HTERT RPE-1 (cell line): ENCODE measurements around the gene TOPBP1.
"Not testable (repeated sequence)": the region's sequence is repeated elsewhere in the genome, so short reads cannot be mapped to it uniquely, and the experiment has no call there.

Experiments used
- in situ Hi-C: fragments of 300-500 bp; cut with MboI; formaldehyde crosslinking; loops from 4 replicates; pipeline ENCODE4 v1.14.3; 2020; ENCODE audit warnings: low sequenced_read_pairs

TOPBP1 gene

GRCh38 chr3:133573054-133573628 lies 88.6 kb downstream of the TOPBP1 start:
- in situ Hi-C loops = no loop called here

DNA sequence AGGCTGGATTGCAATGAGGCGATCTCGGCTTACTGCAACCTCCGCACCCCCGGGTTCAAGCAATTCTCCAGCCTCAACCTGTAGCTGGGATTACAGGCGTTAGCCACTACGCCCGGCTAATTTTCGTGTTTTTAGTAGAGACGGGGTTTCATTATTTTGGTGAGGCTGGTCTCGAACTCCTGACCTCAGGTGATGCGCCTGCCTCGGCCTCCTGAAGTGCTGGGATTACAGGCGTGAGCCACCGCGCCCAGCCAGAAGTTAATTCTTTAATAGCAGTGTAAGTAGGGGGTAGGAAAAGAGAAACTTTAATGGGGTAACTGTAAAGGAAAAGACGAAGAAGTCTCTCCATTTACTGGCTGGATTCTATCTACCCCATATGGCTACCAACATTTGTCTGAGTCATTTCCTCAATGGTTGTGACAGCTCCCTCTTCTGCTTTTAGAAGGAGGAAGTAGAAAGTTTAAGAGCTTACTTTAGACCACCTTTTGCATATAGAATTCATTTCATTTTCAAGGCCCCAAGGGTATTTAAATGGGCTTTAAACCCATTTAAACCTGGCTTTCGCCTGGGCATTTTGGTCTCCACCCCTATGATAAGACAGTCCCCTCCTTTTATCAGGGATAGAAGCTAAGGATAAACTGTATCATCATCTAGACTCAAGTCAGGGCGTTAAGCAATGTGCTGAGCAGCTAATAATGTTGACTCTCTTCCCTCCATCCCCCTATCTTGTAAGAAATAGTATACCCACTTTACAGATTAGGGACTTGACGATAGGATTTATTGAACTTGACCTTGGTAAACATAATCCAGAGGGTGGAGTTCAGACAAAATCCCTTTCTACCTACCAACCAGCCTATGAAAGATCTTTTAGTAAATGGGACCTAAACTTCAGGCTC lies 89.3 kb downstream of the TOPBP1 start:
- in situ Hi-C loops = no loop called here

GRCh38 chr3:133570937-133571320 lies 90.8 kb downstream of the TOPBP1 start:
- in situ Hi-C loops = no loop called here

DNA sequence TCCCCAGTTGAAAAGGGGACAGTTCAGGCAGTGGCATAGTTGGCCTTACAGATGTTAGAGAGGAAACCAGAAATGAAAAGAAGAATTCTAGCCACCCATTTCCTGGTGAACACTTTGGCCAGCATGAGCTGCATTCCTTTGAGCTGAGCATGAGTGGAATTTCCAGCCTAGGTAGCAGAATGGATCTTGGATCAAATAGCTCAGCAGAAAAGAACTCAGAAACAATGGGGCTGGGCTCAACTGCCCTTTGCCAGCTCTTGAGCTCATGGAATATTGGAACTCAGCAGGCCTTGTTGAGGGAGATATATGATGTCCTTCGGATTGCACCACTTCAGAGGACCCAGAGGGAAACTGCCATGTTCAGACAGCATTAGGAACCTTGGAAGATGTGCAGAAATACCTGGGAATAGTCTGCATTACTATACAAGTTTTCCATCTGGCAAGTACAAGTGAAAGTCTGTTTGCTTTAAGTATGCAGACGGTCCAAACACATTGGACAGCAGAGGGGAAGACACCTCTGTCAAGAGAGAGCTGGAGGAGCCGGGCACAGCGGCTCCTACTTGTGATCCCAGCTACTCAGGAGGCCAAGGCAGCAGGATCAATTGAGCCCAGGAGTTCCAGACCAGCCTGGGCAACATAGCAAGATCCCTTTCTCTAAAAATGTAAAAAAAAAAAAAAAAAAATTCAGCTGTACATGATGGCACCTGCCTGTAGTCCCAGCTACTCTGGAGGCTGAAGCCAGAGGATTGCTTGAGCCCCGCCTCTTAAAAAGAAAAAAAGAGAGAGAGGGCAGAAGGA lies 91.4 kb downstream of the TOPBP1 start:
- in situ Hi-C loops = no loop called here

DNA sequence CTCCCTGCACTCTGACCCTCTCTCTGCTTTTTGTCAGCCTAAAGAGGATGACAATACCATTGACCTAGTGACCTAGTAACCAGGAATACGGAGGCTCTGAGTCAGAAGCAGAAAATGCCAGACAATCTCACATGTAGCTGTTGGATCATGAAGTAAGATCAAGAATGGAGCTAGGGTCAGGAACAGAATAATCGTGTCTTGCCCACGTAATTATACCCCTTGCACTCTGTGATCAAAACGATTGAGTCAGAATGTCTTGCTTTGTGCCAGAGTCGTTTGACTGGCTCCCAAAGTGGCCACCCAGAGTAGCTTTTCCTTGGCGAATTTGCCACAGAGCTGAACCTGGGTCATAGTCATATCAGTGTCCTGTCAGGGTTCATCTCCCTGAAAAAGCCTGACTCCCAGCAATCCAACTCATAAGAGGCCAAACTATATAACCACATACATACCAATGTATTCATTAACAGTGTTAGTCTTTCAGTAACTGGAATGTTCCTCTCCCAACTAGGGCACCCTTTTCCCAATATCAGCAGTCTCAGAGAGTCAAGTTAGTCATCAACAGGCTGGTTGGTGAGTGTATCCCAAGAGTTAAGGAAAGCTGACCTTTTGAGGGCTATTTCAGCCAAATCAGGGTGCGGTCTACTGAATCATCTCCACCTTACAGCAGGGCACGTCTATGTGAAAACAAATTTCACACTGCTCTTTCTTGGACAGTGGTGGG lies 93.3 kb downstream of the TOPBP1 start:
- in situ Hi-C loops = no loop called here

DNA sequence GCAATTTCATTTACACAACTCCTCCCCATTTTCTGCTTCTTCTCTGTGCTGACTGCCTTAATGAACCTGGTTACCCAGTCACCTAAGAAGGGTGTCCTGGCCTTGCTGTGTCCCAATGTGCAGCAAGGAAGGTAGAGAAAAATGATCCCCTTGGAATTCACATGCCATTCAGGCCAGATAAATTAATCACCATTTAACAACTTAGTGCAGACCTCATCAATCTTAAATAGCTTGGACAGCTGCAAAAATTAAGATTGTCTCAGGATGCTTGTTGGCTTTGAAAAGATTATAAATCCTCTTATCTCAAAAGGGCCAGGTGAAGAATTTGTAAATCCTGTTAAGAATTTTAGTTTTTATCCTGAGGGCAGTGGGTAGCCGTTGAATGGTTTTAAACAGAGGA lies 97.9 kb downstream of the TOPBP1 start:
- in situ Hi-C loops = no loop called here

DNA sequence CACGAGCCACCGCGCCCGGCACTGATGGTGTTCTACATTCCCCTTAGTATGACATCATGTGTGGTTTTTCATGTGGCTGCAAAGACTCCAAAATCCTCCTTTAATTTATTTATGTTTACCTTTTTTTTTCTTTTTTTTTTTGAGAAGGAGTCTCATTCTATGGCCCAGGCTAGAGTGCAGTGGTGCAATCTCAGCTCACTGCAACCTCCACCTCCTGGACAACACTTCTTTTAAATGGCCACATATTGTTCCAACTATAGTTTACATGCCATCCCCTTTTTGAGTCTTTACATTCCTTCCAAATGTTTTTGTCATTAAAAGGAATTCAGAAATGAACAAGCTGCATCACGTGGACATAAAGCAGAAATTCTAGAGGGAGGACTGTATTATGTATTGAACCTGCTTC lies 98.6 kb downstream of the TOPBP1 start:
- in situ Hi-C loops = no loop called here

GRCh38 chr3:133562376-133562775 lies 99.4 kb downstream of the TOPBP1 start:
- in situ Hi-C loops = no loop called here

DNA sequence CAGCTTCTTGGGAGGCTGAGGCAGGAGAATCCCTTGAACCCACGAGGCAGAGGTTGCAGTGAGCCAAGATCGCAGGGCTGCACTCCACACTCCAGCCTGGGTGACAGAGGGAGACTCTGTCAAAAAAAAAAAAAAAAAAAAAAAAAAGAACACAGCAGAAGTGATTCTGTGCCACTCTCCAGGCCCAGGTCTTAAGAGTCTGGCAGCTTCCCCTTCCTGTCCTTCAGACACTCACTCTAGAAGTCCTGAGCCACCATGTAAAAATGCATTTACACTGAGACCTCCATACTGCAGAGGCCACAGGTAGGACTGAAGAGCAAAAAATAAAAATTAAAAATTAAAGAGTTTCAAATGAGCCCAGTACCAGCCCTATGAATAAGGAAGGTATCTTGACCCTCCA lies 100.1 kb downstream of the TOPBP1 start:
- in situ Hi-C loops = no loop called here

DNA sequence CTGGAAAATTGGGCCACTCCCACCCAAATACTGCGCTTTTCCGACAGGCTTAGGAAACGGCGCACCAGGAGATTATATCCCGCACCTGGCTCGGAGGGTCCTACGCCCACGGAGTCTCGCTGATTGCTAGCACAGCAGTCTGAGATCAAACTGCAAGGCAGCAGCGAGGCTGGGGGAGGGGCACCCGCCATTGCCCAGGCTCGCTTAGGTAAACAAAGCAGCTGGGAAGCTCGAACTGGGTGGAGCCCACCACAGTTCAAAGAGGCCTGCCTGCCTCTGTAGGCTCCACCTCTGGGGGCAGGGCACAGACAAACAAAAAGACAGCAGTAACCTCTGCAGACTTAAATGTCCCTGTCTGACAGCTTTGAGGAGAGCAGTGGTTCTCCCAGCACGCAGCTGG lies 110.2 kb downstream of the TOPBP1 start:
- in situ Hi-C loops = not testable (repeated sequence)
